GM19099 (cell line): ENCODE measurements around the gene FOXP3.

Experiments
- POLR2A ChIP-seq: IDR thresholded peaks from 3 replicates; pipeline ENCODE4 v1.6.1; 2011; ENCODE audit warnings: low read depth; ENCODE audit not compliant: insufficient read length; ENCODE audit errors: extremely low read depth

Gene FOXP3

GRCh38 chrX:49220100-49220499 is 44.4 kb downstream of the FOXP3 start:
- TF ChIP-seq POLR2A: no peak

- TF ChIP-seq POLR2A: no peak
Observed at GRCh38 chrX:49214996-49215526, 49.4 kb downstream of the FOXP3 start.

- TF ChIP-seq POLR2A: no peak
Observed at GRCh38 chrX:49214416-49214815, 50.1 kb downstream of the FOXP3 start.

GRCh38 chrX:49212861-49213260 is 51.6 kb downstream of the FOXP3 start:
- TF ChIP-seq POLR2A: no peak

GRCh38 chrX:49212209-49212608 is 52.3 kb downstream of the FOXP3 start:
- no peak for TF ChIP-seq POLR2A

DNA sequence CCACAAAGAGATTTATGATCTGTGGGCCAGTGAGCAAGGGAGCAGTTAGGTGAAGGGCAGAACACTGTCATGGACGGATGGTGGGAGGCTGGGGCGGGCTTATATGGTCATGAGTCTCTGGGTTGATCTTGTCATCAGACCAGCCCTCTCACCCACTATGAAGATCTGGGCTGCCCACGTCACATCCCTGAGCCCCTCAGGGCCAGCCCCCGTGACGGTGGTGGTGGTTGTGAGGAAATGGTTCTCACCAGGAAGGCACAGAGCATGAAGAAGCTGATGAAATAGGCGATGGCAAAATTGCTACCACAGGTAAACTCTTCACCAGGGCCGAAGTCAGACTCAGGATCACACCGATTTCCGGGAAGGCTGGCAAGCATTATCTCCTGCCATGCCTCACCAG is 53.4 kb downstream of the FOXP3 start:
- TF ChIP-seq POLR2A: no peak

- TF ChIP-seq POLR2A: no peak
Observed at GRCh38 chrX:49210406-49210805, 54.1 kb downstream of the FOXP3 start.

DNA sequence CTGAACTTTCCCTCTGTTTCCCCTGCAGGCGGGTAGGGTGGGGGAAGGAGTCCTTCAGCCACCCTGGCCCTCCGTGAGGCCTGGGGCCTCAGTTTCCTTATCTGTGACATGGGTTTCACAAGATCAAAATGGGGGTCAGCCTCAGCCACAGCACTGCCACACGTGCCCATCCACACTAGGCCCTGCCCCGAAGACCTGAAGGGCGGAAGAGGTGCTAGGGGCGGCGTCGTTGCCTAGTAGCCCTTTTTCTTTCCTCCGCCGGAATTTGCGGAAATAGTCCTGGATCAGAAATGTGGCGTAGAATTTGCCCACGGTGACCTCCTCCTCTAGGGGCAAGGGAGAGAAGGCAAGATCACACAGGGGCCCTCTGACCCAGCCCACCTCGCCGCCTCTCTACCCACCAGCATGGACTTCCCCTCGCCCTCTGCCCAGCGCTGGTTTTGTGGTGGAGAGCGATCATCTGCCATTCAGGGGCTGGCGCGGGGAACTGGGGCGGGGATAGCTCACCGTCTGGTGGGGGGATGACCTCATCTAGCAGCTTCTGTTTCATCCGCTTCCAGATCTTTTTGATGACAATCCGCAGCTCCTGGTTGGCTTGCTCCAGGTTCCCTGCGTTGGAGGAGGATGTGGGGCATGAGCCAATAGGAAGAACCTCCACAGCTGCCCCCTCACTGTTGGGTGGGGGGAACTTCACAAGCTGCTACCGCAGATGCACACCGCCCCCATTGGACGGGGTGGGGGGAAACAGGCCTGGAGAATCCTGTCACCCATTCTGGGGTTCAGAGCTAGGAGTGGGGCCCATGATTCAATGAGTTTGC is 54.9 kb downstream of the FOXP3 start:
- no peak for TF ChIP-seq POLR2A

GRCh38 chrX:49208399-49208798 is 56.1 kb downstream of the FOXP3 start:
- no peak for TF ChIP-seq POLR2A

DNA sequence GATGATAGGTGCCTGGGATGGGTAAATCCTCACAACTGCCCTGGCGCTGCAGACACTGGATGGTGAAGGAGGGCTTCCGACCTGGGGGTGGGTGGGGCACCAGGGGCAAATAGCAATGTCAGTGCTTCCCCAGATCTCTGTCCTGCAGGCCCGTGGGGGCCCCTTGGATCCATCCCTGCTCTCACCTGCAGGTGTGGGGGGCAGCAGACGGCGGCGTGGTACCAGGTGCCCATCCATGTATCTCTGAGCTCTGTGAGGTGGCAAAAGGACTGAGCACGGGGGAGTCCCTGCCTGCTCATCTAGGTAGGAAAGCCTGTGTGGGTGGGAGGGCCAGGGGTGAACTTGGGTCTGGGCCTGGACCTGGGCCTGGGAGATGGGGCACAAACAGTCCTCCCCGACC is 58.0 kb downstream of the FOXP3 start:
- no peak for TF ChIP-seq POLR2A

DNA sequence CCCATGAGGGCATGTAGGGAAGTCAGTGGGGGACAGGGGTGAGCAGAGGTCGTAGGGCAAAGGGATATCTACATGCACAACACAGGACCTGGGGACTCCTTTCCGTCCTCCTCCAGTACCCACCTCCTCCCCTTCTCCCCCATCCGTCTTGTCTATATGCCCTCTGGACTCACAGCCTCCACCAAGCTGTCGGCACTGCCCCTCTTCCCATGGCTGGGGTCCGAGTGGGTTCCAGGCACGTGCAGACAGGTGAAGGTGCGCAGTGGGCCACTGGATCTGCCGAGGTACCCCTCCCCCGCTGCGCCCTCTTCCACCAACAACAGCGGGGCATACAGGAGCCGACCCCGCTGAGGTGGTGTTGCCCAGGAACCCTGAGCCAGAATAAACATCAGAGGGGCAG is 59.1 kb downstream of the FOXP3 start:
- TF ChIP-seq POLR2A: no peak

DNA sequence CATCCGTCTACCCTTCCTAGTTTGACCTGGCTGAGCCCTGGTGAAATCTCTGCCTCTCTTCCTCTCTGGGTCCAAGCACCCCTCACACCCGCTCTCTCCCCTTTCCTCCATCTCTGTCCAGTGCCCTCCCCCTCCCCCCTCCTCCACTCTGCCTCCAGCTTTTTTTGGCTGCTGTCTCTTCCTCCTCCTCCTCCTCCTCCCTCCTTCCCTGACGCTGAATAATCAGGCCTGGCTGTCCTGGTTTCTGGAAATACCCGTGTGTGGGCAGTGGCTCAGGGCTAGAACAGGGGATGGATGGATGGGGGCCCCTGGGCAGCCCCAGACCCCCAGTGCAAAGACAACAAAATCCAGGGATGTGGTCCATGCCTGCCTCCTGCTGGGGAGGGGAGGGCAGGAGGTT is 59.8 kb downstream of the FOXP3 start:
- TF ChIP-seq POLR2A: no peak

DNA sequence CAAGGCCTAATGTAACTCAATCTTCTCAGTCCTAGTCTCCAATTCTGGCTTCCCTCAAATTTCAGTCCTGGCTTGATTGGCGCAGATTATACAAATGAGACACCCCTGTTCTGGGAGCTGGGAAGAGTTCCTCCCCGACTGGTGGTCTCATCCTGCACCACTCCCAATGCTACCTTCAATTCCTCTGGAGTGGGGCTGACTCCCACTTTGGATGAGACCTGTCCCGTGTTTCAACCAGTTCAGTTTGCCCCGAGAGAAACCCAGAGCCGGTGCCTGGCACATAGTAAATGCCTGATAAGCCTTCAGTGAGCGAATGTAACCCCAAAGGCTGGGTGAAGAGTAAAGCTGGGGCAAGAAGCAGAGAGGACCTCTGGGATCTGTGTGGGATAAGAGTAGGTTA is 60.5 kb downstream of the FOXP3 start:
- TF ChIP-seq POLR2A: no peak

GRCh38 chrX:49203536-49203935 is 61.0 kb downstream of the FOXP3 start:
- TF ChIP-seq POLR2A: no peak

DNA sequence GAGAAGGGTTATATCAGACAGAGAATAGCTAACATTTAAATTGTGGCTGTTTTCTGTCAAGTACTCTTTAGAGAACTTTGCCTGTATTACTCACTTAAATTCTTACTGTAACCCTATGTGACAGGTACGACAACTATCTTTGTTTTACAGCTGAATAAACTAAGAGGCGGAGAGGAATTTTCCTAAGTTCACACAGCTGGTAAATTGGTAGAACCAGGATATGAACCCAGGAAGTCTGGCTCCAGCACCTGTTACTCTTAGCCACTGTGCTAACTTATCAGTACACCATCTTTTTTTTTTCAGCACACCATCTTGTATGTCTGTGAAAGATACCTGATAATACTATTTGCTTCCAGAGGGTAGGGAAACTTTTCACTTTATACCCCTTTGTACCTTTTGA is 62.5 kb downstream of the FOXP3 start:
- TF ChIP-seq POLR2A: no peak
